GM12878 (cell line): Measurements from ENCODE around the gene THBD. TPM values are rescaled to one million over a fixed set of nuclear protein-coding genes. Genes with fewer than 3 reads are reported as not detected.

ENCODE experiments used
- ATAC-seq: fragments of 200-7000 bp; cut with Tn5 transposase; 3 replicates; pipeline ENCODE4 v1.9.1; 2020; ENCODE audit warnings: mild to moderate bottlenecking, moderate library complexity
- BruUV-seq: library from RNA; stranded (reverse); fragments of 400-500 nt; replicated peaks from 2 replicates; lab custom pipeline; 2021; lab: Mats Ljungman, UMichigan
- CTCF ChIA-PET: fragments of 300-600 bp; sonication (Branson Sonifier 250); formaldehyde crosslinking; extraction: SDS; loops from one replicate; lab custom pipeline; 2021; ENCODE audit warnings: inconsistent platforms; lab: Yijun Ruan, JAX
- POLR2A ChIA-PET: fragments of 350-600 bp; formaldehyde crosslinking; extraction: SDS; loops from one replicate; lab custom pipeline; 2021; ENCODE audit warnings: inconsistent platforms; lab: Charles Lee
- RAD21 ChIA-PET: fragments of 300-600 bp; sonication (Branson Sonifier 250); formaldehyde crosslinking; loops from one replicate; lab custom pipeline; 2023; ENCODE audit warnings: antibody characterized with exemption; ENCODE audit not compliant: unreplicated experiment; lab: Charles Lee
- SMC1A ChIA-PET: fragments of 300-600 bp; sonication (Branson Sonifier 250); formaldehyde crosslinking; loops from one replicate; lab custom pipeline; 2023; ENCODE audit not compliant: unreplicated experiment, uncharacterized antibody; lab: Charles Lee
- DNase-seq: peaks from one replicate; pipeline ENCODE4 v3.0.0-alpha.2; 2011; ENCODE audit warnings: low read depth, low spot score
- FAIRE-seq: peaks from 3 replicates; lab custom pipeline; 2011; peaks lifted over from hg19 to GRCh38; lab: Jason Lieb, UNC
- H2AFZ ChIP-seq: 2 replicates; pipeline ENCODE4 v1.6.0; 2011; ENCODE audit warnings: low read depth, low read length, control low read depth; ENCODE audit not compliant: control insufficient read depth
- H3K27ac ChIP-seq: 2 replicates; pipeline ENCODE4 v1.5.1; 2011; ENCODE audit warnings: control low read depth; ENCODE audit not compliant: control insufficient read depth, insufficient read depth
- H3K27me3 ChIP-seq, 2 experiments: replicated peaks in 1 of 2; 2 replicates each; pipeline versions ENCODE4 v1.6.0 to v1.6.1; 2011; ENCODE audit warnings: low read length in 1 of 2; ENCODE audit not compliant: control insufficient read depth in 2 of 2, insufficient read depth in 2 of 2
- H3K36me3 ChIP-seq, 2 experiments: 2 replicates each; pipeline ENCODE4 v1.5.1; 2011; ENCODE audit warnings: low read length in 1 of 2; ENCODE audit not compliant: control insufficient read depth in 2 of 2, insufficient read depth in 2 of 2
- H3K4me1 ChIP-seq: 2 replicates; pipeline ENCODE4 v1.6.1; 2011; ENCODE audit warnings: mild to moderate bottlenecking, low read length, moderate library complexity, mixed read lengths; ENCODE audit not compliant: control insufficient read depth, insufficient read depth
- H3K4me2 ChIP-seq: 2 replicates; pipeline ENCODE4 v1.6.0; 2011; ENCODE audit warnings: control low read depth; ENCODE audit not compliant: control insufficient read depth, insufficient read depth
- H3K4me3 ChIP-seq: fragments of 200-600 bp; sonication (generic); 2 replicates; pipeline ENCODE4 v1.5.1; 2016
- H3K79me2 ChIP-seq: 2 replicates; pipeline ENCODE4 v1.6.0; 2011; ENCODE audit warnings: low read length; ENCODE audit not compliant: control insufficient read depth, insufficient read depth
- H3K9ac ChIP-seq: 2 replicates; pipeline ENCODE4 v1.8.0; 2011; ENCODE audit warnings: low read length, control low read depth, mixed read lengths; ENCODE audit not compliant: control insufficient read depth, insufficient read depth
- H3K9me3 ChIP-seq: replicated peaks from 3 replicates; pipeline ENCODE4 v1.5.1; 2011; ENCODE audit warnings: mild to moderate bottlenecking, low read length; ENCODE audit not compliant: control insufficient read depth, insufficient read depth
- H4K20me1 ChIP-seq: 2 replicates; pipeline ENCODE4 v1.6.0; 2011; ENCODE audit not compliant: control insufficient read depth, insufficient read depth
- CEBPB ChIP-seq, 2 experiments: fragments of 150-350 bp in 1 of 2; IDR thresholded peaks; 2 replicates each; pipeline ENCODE4 v1.6.1; 2012 to 2014; ENCODE audit warnings: low read depth in 2 of 2, low read length in 2 of 2, borderline replicate concordance in 1 of 2, inconsistent platforms in 1 of 2
- CREB1 ChIP-seq: IDR thresholded peaks from 2 replicates; pipeline ENCODE4 v1.6.1; 2012; ENCODE audit warnings: low read depth, mild to moderate bottlenecking, inconsistent platforms
- EZH2 ChIP-seq: IDR thresholded peaks from 2 replicates; pipeline ENCODE4 v1.6.1; 2012; ENCODE audit warnings: low read depth, mild to moderate bottlenecking, control low read depth, inconsistent platforms, low read length, borderline replicate concordance; ENCODE audit not compliant: control insufficient read depth
- SMARCA5 ChIP-seq: fragments of 450-650 bp; IDR thresholded peaks from 2 replicates; pipeline ENCODE4 v1.6.1; 2017; ENCODE audit warnings: mild to moderate bottlenecking
- SMC3 ChIP-seq: IDR thresholded peaks from 2 replicates; pipeline ENCODE4 v1.6.1; 2011; ENCODE audit warnings: low read length, improper control_type of control experiment, borderline replicate concordance
- SUPT20H ChIP-seq: IDR thresholded peaks from 2 replicates; pipeline ENCODE4 v1.6.1; 2011; ENCODE audit warnings: low read depth, mild to moderate bottlenecking, low read length, moderate library complexity, borderline replicate concordance; ENCODE audit not compliant: control insufficient read depth
- TCF12 ChIP-seq: IDR thresholded peaks from 2 replicates; pipeline ENCODE4 v1.6.1; 2011; ENCODE audit warnings: low read depth, mild to moderate bottlenecking, low read length
- ZNF274 ChIP-seq: IDR thresholded peaks from one replicate; pipeline ENCODE4 v1.8.0; 2011; ENCODE audit not compliant: insufficient read length, insufficient read depth
- WGBS: methylation state at CpG from one replicate; pipeline ENCODE4 v1.1.6; 2016; ENCODE audit warnings: low lambda C conversion rate; ENCODE audit not compliant: insufficient replicate concordance, insufficient coverage; ENCODE audit errors: missing lambda C conversion rate; 5-methylcytosine and 5-hydroxymethylcytosine counted together
- in situ Hi-C: fragments of 300-500 bp; cut with MboI; formaldehyde crosslinking; loops from 9 replicates; pipeline ENCODE4 v1.14.3; 2018; ENCODE audit warnings: mixed read lengths
- intact Hi-C: fragments of 100-400 bp; cut with micrococcal nuclease; formaldehyde crosslinking; loops from one replicate; pipeline ENCODE4 v1.14.2; 2022; ENCODE audit not compliant: unreplicated experiment
- polyA plus RNA-seq, 11 experiments: library from polyadenylated mRNA; depleted of rRNA in 4 of 11; unstranded in 6 of 11; stranded (reverse) in 5 of 11; fragments of >200 nt; fragmentation: Nextera tagmentation in 4 of 11; fragmentation: Illumina TruSeq in 1 of 11; extraction: Ambion mirVana in 4 of 11; extraction: Trizol in 1 of 11; gene quantifications; 1 replicate in 1 of 11; 2 replicates in 10 of 11; pipeline versions ENCODE4 v1.2.1 to v1.2.3, GENCODE V29; 2011 to 2016; ENCODE audit warnings: inconsistent platforms in 2 of 11, missing spikeins in 2 of 11, low read depth in 1 of 11
- total RNA-seq, 4 experiments: library from RNA; depleted of rRNA in 3 of 4; stranded (reverse); fragments of >200 nt in 3 of 4; fragmentation: Illumina TruSeq in 1 of 4; extraction: Trizol in 1 of 4; gene quantifications; 2 replicates each; pipeline versions ENCODE4 v1.2.1 to v1.2.3, GENCODE V29; 2013 to 2021
- TF ChIP-seq, protein P1 (sequence below): fragments of 450-650 bp; IDR thresholded peaks from 2 replicates; pipeline ENCODE4 v1.6.1; 2017; ENCODE audit warnings: mild to moderate bottlenecking, low read depth, inconsistent platforms; ENCODE audit not compliant: poor library complexity, severe bottlenecking
- TF ChIP-seq, protein P2 (sequence below): IDR thresholded peaks from 2 replicates; pipeline ENCODE4 v1.6.1; 2011; ENCODE audit warnings: low read depth, low read length, improper control_type of control experiment, borderline replicate concordance
- TF ChIP-seq, protein P3 (sequence below): IDR thresholded peaks from 2 replicates; pipeline ENCODE4 v1.6.1; 2012; ENCODE audit warnings: low read depth, low read length, improper control_type of control experiment
- TF ChIP-seq, protein P4 (sequence below): fragments of 450-650 bp; IDR thresholded peaks from 2 replicates; pipeline ENCODE4 v1.6.1; 2017; ENCODE audit warnings: mild to moderate bottlenecking, moderate library complexity

The THBD gene
- total and polyA plus RNA-seq, 10 of the 15 experiments (the other 5 are each of a cell fraction or from before 2014, with no cell fraction given) = not detected

DNA sequence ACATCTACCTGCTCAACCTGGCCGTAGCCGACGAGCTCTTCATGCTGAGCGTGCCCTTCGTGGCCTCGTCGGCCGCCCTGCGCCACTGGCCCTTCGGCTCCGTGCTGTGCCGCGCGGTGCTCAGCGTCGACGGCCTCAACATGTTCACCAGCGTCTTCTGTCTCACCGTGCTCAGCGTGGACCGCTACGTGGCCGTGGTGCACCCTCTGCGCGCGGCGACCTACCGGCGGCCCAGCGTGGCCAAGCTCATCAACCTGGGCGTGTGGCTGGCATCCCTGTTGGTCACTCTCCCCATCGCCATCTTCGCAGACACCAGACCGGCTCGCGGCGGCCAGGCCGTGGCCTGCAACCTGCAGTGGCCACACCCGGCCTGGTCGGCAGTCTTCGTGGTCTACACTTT lies 13.7 kb downstream of the THBD start (continued):
- TF ChIP-seq, protein P1, sequence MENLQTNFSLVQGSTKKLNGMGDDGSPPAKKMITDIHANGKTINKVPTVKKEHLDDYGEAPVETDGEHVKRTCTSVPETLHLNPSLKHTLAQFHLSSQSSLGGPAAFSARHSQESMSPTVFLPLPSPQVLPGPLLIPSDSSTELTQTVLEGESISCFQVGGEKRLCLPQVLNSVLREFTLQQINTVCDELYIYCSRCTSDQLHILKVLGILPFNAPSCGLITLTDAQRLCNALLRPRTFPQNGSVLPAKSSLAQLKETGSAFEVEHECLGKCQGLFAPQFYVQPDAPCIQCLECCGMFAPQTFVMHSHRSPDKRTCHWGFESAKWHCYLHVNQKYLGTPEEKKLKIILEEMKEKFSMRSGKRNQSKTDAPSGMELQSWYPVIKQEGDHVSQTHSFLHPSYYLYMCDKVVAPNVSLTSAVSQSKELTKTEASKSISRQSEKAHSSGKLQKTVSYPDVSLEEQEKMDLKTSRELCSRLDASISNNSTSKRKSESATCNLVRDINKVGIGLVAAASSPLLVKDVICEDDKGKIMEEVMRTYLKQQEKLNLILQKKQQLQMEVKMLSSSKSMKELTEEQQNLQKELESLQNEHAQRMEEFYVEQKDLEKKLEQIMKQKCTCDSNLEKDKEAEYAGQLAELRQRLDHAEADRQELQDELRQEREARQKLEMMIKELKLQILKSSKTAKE = no peak
- no peak for TF ChIP-seq SMARCA5

DNA sequence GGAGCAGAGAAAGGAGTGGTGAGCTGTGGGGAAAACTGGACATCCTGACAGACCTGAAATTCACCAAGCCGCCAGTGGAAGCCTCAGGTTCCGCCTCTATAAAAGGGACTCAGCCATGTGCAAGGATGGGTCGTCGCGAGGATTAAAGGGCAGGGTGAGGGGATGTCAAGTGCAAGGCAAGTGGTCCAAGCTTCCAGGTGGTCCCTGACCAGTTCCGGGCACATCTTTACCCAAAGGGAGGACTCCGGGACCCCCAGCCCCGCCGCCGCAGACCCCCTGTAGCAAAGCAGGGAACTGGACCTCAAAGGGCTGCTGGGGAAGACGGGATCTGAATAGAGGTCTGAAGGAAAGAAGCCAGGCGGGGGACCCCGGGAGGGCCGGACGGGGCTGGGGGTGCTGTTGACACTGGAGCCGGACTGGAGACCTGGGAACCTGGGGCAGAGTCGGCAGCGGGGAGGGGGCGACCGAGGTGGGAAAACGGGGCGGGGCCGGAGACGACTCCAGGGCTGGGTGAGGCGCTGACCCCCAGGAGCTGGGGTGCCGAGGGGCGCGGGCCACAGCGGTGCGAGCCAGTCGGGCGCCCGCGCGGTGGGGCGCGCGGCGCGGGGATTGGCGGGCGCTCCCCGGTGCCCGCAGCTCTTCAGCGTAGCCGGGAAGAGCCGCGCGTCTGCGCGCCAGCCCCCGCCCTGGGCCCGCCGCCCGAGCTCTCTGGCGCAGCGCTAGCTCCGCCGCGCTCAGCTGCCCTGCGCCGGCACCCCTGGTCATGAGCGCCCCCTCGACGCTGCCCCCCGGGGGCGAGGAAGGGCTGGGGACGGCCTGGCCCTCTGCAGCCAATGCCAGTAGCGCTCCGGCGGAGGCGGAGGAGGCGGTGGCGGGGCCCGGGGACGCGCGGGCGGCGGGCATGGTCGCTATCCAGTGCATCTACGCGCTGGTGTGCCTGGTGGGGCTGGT lies 14.5 kb downstream of the THBD start, which contains the start of gene SSTR4:
Gene SSTR4, plus strand, starts transcription at position 592 of the 951 bp plus-strand sequence. Its CDS starts 172 bp downstream, at position 764.
- FAIRE-seq (no peak), DNase-seq (no peak), ATAC-seq (no peak)
- no peak within 1 kb of the TSS for H3K9ac ChIP-seq
- H3K4me1 ChIP-seq = no peaks in the 10 kb centered on the region
- no peaks in the 10 kb centered on the region for H3K36me3 ChIP-seq
- no peaks in the 10 kb centered on the region for H3K79me2 ChIP-seq
- ChIA-PET CTCF (interaction anchor here (0.7 kb wide), 1 partner anchor 17 kb away, joined by 3 read pairs; no protein-coding TSS in a partner anchor), SMC1A (no interaction called here), RAD21 (no interaction called here), POLR2A (no interaction called here)
- peaks cover 0 to 2% of the 10 kb centered on the region in 2 experiments; a peak in 1 of 4 replicates for H3K27me3 ChIP-seq
- BruUV-seq = no TSS peak
- in situ Hi-C loops = no loop called here
- TF ChIP-seq CEBPB (IDR thresholded peaks at IDR 0.05; ENCODE audit: borderline replicate concordance in 1 of 2, low read depth in 2 of 2, low read length in 2 of 2) = no peak
- TF ChIP-seq, protein P2, sequence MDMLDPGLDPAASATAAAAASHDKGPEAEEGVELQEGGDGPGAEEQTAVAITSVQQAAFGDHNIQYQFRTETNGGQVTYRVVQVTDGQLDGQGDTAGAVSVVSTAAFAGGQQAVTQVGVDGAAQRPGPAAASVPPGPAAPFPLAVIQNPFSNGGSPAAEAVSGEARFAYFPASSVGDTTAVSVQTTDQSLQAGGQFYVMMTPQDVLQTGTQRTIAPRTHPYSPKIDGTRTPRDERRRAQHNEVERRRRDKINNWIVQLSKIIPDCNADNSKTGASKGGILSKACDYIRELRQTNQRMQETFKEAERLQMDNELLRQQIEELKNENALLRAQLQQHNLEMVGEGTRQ = no peak
- TF ChIP-seq CREB1 = no peak
- TF ChIP-seq SUPT20H = no peak
- no peak for TF ChIP-seq TCF12
- TF ChIP-seq EZH2 = no peak
- no peak for TF ChIP-seq ZNF274
- TF ChIP-seq, protein P3, sequence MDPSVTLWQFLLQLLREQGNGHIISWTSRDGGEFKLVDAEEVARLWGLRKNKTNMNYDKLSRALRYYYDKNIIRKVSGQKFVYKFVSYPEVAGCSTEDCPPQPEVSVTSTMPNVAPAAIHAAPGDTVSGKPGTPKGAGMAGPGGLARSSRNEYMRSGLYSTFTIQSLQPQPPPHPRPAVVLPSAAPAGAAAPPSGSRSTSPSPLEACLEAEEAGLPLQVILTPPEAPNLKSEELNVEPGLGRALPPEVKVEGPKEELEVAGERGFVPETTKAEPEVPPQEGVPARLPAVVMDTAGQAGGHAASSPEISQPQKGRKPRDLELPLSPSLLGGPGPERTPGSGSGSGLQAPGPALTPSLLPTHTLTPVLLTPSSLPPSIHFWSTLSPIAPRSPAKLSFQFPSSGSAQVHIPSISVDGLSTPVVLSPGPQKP = no peak
- TF ChIP-seq, protein P4, sequence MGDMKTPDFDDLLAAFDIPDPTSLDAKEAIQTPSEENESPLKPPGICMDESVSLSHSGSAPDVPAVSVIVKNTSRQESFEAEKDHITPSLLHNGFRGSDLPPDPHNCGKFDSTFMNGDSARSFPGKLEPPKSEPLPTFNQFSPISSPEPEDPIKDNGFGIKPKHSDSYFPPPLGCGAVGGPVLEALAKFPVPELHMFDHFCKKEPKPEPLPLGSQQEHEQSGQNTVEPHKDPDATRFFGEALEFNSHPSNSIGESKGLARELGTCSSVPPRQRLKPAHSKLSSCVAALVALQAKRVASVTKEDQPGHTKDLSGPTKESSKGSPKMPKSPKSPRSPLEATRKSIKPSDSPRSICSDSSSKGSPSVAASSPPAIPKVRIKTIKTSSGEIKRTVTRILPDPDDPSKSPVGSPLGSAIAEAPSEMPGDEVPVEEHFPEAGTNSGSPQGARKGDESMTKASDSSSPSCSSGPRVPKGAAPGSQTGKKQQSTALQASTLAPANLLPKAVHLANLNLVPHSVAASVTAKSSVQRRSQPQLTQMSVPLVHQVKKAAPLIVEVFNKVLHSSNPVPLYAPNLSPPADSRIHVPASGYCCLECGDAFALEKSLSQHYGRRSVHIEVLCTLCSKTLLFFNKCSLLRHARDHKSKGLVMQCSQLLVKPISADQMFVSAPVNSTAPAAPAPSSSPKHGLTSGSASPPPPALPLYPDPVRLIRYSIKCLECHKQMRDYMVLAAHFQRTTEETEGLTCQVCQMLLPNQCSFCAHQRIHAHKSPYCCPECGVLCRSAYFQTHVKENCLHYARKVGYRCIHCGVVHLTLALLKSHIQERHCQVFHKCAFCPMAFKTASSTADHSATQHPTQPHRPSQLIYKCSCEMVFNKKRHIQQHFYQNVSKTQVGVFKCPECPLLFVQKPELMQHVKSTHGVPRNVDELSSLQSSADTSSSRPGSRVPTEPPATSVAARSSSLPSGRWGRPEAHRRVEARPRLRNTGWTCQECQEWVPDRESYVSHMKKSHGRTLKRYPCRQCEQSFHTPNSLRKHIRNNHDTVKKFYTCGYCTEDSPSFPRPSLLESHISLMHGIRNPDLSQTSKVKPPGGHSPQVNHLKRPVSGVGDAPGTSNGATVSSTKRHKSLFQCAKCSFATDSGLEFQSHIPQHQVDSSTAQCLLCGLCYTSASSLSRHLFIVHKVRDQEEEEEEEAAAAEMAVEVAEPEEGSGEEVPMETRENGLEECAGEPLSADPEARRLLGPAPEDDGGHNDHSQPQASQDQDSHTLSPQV = no peak
- no peak for TF ChIP-seq SMC3
- H3K4me3 ChIP-seq = no peak within 1 kb of the TSS
- H3K9me3 ChIP-seq = no peaks in the 10 kb centered on the region
- intact Hi-C loops = no loop called here
- no peak within 1 kb of the TSS for H3K27ac ChIP-seq
- 76% methylated on average over 48 of the region's 83 CpGs for WGBS
- H4K20me1 ChIP-seq = no peaks in the 10 kb centered on the region
- no peak within 1 kb of the TSS for H2AFZ ChIP-seq
- no peak within 1 kb of the TSS for H3K4me2 ChIP-seq
